Loucy (cell line): ENCODE data around the gene SLC11A1.

Source experiments
- H2AFZ ChIP-seq: fragments of 200-600 bp; sonication (generic); 2 replicates; pipeline ENCODE4 v1.6.0; 2016; ENCODE audit warnings: antibody characterized with exemption, mild to moderate bottlenecking, low read length, moderate library complexity
- H3F3A ChIP-seq: fragments of 200-600 bp; 2 replicates; pipeline ENCODE4 v1.6.0; 2016; ENCODE audit warnings: antibody characterized with exemption, low read depth, mild to moderate bottlenecking
- H3K27me3 ChIP-seq: fragments of 200-600 bp; sonication (generic); 2 replicates; pipeline ENCODE4 v1.6.1; 2014; ENCODE audit warnings: low read length, mild to moderate bottlenecking; ENCODE audit not compliant: insufficient read depth, poor library complexity, severe bottlenecking
- H3K36me3 ChIP-seq: fragments of 200-600 bp; sonication (generic); 2 replicates; pipeline ENCODE4 v1.6.1; 2016; ENCODE audit warnings: low read length; ENCODE audit not compliant: insufficient read depth
- H3K4me1 ChIP-seq: fragments of 200-600 bp; sonication (generic); 2 replicates; pipeline ENCODE4 v1.5.1; 2014; ENCODE audit warnings: low read length, mild to moderate bottlenecking; ENCODE audit not compliant: insufficient read depth, poor library complexity, severe bottlenecking
- H3K4me2 ChIP-seq: fragments of 200-600 bp; sonication (generic); 2 replicates; pipeline ENCODE4 v1.6.0; 2014; ENCODE audit warnings: antibody characterized with exemption, low read length, low read depth, mild to moderate bottlenecking; ENCODE audit not compliant: poor library complexity, severe bottlenecking
- H3K4me3 ChIP-seq: fragments of 200-600 bp; sonication (generic); 2 replicates; pipeline ENCODE4 v1.5.1; 2014; ENCODE audit warnings: low read length, mild to moderate bottlenecking, mixed read lengths; ENCODE audit not compliant: poor library complexity, severe bottlenecking
- H3K79me2 ChIP-seq: fragments of 200-600 bp; sonication (generic); 2 replicates; pipeline ENCODE4 v1.6.1; 2014; ENCODE audit warnings: low read length; ENCODE audit not compliant: insufficient read depth
- H3K9ac ChIP-seq: fragments of 200-600 bp; sonication (generic); 2 replicates; pipeline ENCODE4 v1.6.0; 2014; ENCODE audit warnings: mild to moderate bottlenecking, low read depth, low read length, moderate library complexity; ENCODE audit not compliant: poor library complexity, severe bottlenecking
- H3K9me2 ChIP-seq: fragments of 200-600 bp; sonication (generic); replicated peaks from 2 replicates; pipeline ENCODE4 v1.6.1; 2016; ENCODE audit warnings: low read depth, low read length, mixed read lengths
- H3K9me3 ChIP-seq: fragments of 200-600 bp; sonication (generic); 2 replicates; pipeline ENCODE4 v1.6.1; 2014; ENCODE audit warnings: mild to moderate bottlenecking, antibody characterized with exemption, low read length, low read depth; ENCODE audit not compliant: insufficient read depth
- H4K20me1 ChIP-seq: fragments of 200-600 bp; sonication (generic); 2 replicates; pipeline ENCODE4 v1.6.0; 2014; ENCODE audit warnings: antibody characterized with exemption, low read length, mild to moderate bottlenecking; ENCODE audit not compliant: insufficient read depth, poor library complexity, severe bottlenecking
- CTCF ChIP-seq: fragments of 200-600 bp; sonication (generic); conservative IDR thresholded peaks from 2 replicates; pipeline ENCODE4 v1.5.1; 2014; ENCODE audit warnings: mild to moderate bottlenecking, antibody characterized with exemption, low read length
- EZH2phosphoT487 ChIP-seq: fragments of 200-600 bp; IDR thresholded peaks from 2 replicates; pipeline ENCODE4 v1.6.1; 2018; ENCODE audit warnings: antibody characterized with exemption, mild to moderate bottlenecking, moderate library complexity, borderline replicate concordance

Gene SLC11A1

GRCh38 chr2:218368621-218369153 lies 13.4 kb upstream of the SLC11A1 start:
- Histone ChIP-seq H3K4me1 (peaks cover 6% of the 10 kb centered on the region), H3K27me3 (no peaks in the 10 kb centered on the region), H3K4me2 (no peak overlapping the region), H3K9ac (no peak overlapping the region), H3K79me2 (no peaks in the 10 kb centered on the region), H3K36me3 (no peaks in the 10 kb centered on the region), H3K9me3 (no peaks in the 10 kb centered on the region), H3K4me3 (no peak overlapping the region), H2AFZ (no peak overlapping the region), H3K9me2 (no peaks in the 10 kb centered on the region), H3F3A (no peaks in the 10 kb centered on the region), H4K20me1 (no peaks in the 10 kb centered on the region)
- TF ChIP-seq CTCF = no peak

DNA sequence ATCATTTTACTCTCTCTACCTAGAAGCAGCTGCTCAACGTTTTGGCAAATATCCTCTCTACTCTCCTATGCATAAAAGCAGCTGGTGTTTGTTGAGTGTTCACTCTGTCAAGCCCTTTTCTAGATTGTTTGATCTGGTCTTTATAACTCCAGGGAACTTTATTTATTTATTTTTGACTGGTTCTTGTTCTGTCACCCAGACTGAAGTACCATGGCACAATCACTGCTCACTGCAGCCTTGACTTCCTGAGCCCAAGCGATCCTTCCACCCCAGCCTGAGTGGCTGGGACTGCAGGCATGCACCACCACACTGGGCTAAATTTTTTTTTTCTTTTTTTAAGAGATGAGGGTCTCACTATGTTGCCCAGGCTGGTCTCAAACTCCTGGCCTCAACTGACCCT lies 12.7 kb upstream of the SLC11A1 start:
- Histone ChIP-seq H3K9me3 (no peaks in the 10 kb centered on the region), H3K4me1 (peaks cover 6% of the 10 kb centered on the region), H3K9ac (no peak overlapping the region), H3F3A (no peaks in the 10 kb centered on the region), H3K4me3 (no peak overlapping the region), H3K36me3 (no peaks in the 10 kb centered on the region), H3K4me2 (no peak overlapping the region), H4K20me1 (no peaks in the 10 kb centered on the region), H2AFZ (no peak overlapping the region), H3K9me2 (no peaks in the 10 kb centered on the region), H3K27me3 (no peaks in the 10 kb centered on the region), H3K79me2 (no peaks in the 10 kb centered on the region)
- no peak for TF ChIP-seq CTCF
- TF ChIP-seq EZH2phosphoT487 = no peak

GRCh38 chr2:218370410-218371063 lies 11.5 kb upstream of the SLC11A1 start:
- no peaks in the 10 kb centered on the region for H3K27me3 ChIP-seq
- H3K9ac ChIP-seq = no peak overlapping the region
- no peak overlapping the region for H3K4me2 ChIP-seq
- no peaks in the 10 kb centered on the region for H3K36me3 ChIP-seq
- H3K9me3 ChIP-seq = no peaks in the 10 kb centered on the region
- no peaks in the 10 kb centered on the region for H3K79me2 ChIP-seq
- no peaks in the 10 kb centered on the region for H3K9me2 ChIP-seq
- no peak for TF ChIP-seq EZH2phosphoT487
- no peak for TF ChIP-seq CTCF
- H3K4me1 ChIP-seq = peaks cover 6% of the 10 kb centered on the region
- no peak overlapping the region for H3K4me3 ChIP-seq
- H2AFZ ChIP-seq = no peak overlapping the region
- H3F3A ChIP-seq = no peaks in the 10 kb centered on the region
- no peaks in the 10 kb centered on the region for H4K20me1 ChIP-seq
